ENCODE data around the gene DVL3.
"Not testable (repeated sequence)": the region's sequence is repeated elsewhere in the genome, so short reads cannot be mapped to it uniquely, and the experiment has no call there.

DVL3 gene

GRCh38 chr3:184156522-184156955, 1.4 kb downstream of the DVL3 start:
- peak; percentile 65 for DNase-seq

GRCh38 chr3:184157206-184157605, 2.0 kb downstream of the DVL3 start:
- DNase-seq: no peak

- DNase-seq: no peak
These were observed 3.2 kb downstream of the DVL3 start for GRCh38 chr3:184158404-184158803.

DNA sequence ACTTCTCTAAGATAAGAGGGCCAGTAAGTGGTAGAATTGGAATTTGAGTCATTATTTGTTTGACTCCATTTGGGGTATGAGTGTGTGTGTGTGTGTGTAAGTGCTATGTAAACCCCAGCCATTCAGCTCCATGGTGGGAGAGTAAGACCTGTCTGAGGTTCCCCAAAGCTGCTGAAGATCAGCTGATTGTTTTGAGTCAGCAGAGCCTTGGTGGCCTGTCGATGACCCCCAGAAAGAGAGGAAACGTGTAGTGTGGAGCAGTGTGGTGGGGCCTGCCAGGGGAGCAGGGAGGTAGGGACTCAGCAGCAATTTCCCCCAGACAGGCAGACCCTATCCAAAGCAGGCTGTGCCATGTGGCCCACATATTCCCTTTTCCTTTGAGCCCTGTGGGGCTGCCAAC, 5.3 kb downstream of the DVL3 start:
- no peak for DNase-seq

GRCh38 chr3:184162571-184163070, 7.4 kb downstream of the DVL3 start:
- DNase-seq: not testable (repeated sequence)

DNA sequence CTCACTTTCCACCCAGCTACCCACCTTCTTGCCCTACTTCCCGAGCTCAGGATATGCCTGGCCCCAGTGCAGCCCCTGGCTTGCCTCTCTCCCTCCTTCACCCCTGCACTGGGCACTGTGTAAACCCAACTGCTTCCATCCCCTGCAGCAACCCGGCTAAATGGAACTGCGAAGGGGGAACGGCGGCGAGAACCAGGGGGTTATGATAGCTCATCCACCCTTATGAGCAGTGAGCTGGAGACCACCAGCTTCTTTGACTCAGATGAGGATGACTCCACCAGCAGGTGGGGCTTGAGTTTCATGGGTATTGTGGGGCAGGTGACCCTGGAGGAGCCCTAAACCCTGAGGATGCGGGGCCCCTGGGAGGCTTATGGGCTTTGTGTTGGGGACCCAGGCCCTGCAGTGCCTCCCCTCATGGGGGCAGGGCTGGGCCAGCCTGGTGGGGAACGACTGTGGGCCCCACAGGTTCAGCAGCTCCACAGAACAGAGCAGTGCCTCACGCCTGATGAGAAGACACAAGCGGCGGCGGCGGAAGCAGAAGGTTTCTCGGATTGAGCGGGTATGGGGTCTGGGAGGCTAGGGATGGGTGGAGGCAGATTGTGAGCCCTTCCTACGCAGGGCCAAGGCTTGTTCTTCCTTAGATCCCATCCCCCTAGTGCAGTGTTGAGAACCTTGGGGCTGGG, 9.6 kb downstream of the DVL3 start:
- no peak for DNase-seq

GRCh38 chr3:184165543-184165942, 10.4 kb downstream of the DVL3 start:
- no peak for DNase-seq

DNA sequence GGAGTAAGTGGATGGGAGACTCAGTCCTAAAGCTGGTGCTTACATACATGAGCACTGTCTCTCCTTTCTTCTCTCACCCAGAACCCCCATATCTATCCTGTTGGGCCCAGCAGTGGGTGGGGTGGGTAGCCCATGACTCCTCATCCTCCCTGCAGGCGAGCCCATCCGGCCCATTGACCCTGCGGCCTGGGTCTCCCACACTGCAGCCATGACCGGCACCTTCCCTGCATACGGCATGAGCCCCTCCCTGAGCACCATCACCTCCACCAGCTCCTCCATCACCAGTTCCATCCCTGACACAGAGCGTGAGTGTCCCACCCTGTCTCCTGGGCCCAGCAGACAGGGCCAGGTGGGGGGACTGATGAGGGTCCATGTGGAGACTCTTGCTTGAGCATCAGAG, 11.5 kb downstream of the DVL3 start:
- no peak for DNase-seq

- no peak for DNase-seq
These were observed 12.6 kb downstream of the DVL3 start for GRCh38 chr3:184167786-184168185.

DNA sequence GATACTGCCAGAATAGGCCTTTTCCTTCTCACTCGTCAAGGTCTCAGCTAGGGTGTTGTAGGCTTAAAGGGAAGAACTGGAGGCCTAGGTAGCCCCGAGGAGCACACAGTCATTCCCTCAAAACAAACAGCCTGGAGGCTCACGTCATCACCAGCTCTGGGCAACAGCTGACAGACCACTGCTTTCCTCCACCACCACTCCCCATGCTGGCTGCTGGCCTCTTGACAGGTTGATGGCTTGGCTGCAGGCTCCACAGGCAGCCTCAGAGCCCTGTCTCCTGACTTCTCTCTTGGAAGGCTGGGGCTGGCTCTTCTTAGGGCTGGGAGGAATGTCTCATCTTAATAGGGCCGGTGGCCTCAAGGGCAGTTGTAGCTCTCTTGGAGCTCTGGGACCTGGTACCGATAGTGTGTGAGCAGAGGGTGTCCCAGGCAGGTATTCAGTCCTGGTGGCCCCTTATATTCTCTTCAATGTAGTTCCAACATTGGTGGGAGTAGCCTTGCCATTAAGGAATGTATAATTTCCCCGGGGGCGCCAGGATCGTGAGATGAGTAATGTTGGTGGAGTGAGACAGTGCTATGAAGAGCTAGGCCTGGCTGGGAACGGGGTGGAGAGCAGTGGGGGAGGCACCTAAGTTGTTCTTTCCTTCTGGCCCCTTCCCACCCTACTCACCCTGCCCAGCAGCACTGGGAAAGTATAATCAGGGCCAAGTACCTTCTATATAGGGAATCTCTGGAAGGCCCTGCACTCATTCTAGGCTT, 13.4 kb downstream of the DVL3 start:
- no peak for DNase-seq

- no peak for DNase-seq
These were observed 15.0 kb downstream of the DVL3 start for GRCh38 chr3:184169896-184170875.

- DNase-seq: no peak
These were observed 16.4 kb downstream of the DVL3 start for GRCh38 chr3:184171562-184171961.

DNA sequence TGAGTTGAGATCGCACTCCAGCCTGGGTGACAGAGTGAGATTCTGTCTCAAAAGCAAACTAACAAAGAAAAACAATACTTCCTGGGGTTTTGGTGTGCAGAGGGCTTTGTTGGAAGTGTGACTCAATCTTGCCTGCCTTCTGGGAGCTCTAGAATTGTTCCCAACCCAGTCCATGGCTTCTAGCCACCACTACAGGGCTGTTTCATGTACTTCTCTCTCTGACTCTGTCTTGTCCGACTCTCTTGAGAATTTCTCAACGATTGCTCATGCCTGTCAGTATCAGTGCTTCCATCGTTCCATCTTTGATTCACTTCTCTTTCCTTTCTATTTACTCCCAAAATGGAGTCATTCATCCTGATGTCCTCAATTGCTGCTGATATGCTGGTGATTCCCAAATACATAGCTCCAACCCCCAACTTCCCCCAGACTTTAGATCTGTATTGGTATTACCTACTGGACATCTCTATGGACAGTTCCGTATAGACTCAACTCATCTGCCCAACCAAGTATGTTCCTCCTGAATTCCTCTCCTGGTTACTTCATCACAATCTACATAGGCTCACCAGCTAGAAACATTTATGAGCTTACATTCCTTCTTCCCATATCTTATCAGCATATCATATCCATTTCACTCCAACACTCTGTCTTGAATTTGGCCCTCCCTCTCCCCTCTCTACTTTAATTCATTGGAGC, 17.6 kb downstream of the DVL3 start:
- DNase-seq: no peak

- no peak for DNase-seq
These were observed 18.2 kb downstream of the DVL3 start for GRCh38 chr3:184173374-184173722.

- no peak for DNase-seq
These were observed 19.1 kb downstream of the DVL3 start for GRCh38 chr3:184174284-184174645.

GRCh38 chr3:184174646-184175492, 19.7 kb downstream of the DVL3 start, which contains the start of gene AP2M1:
AP2M1 (plus strand) TSS chr3:184174855; CDS start chr3:184176994, 2,139 bp downstream.
- peak; percentile 100 for DNase-seq

- no peak for DNase-seq
These were observed 20.3 kb downstream of the DVL3 start for GRCh38 chr3:184175506-184175905.

DNA sequence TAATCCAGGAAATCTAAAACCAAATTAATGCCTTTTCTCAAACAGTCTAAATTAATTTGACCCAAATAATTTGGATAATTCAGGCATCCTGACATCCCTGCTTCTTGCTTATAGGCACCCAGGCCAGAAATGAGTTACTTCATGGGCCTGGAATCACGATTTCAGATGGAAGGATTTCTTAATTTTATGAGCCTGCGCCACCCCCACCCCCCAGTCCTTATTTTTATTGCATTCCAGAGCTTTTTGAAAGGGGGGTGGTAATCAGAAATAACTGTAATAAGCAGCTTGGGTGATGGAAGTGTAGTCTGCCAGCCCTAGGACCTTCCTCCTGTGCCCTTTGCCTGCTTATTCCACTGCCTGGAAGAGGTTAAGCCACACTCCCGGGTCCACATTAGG, 20.8 kb downstream of the DVL3 start:
- no peak for DNase-seq

DNA sequence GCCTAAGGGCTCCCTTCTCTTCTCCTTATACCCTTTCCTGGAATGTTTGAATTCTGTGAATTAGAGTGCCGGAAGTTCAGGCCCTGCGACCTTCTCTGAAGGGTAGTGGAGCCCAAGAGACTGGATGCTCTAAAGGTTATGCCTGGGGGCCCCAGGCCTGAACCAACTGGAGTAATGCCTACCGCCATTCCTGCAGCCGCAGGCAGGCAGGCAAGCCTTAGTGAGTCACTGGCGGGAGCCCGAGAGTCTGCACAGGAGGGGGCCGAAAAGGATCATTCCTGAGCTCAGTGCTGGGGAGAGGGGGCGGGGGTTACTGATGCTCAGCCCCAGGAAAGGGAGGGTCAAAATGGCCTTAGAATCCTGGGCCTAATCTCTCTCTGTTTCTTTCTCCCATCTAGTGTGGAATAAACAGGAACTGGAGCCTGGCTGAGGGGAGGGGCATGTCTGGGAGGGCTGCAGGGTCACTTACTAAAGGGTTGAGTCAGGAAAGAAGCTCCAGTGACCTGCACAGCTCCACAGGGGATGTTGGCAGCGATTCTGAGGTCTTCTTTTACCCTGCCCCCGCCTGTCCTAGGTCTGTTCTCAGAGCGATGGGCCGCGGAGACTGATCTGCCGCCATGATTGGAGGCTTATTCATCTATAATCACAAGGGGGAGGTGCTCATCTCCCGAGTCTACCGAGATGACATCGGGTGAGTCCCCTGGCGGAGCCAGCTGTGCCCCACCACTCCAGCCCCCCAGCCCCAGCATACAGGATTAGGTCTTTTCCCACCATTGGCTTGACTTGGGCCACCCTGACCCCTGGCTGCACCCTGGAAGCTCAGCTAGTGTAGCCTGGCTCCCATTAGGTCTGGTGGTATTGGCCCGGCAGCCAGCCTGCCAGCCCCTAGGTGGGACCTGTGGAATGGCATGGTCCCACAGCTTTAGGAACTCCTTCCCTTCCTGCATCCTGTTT, 21.5 kb downstream of the DVL3 start:
- no peak for DNase-seq

- no peak for DNase-seq
These were observed 22.2 kb downstream of the DVL3 start for GRCh38 chr3:184177331-184177731.
